K562 (cell line): ENCODE measurements around the gene MDK. TPM values are rescaled to one million over a fixed set of nuclear protein-coding genes. Genes with fewer than 3 reads are reported as not detected.

Source experiments
- ATF1 ChIP-seq, 2 experiments: fragments of 450-650 bp in 1 of 2; IDR thresholded peaks; 2 replicates each; pipeline ENCODE4 v1.6.1; 2016; ENCODE audit warnings: missing compliant biosample characterization in 1 of 2, missing genetic modification characterization in 1 of 2
- BMI1 ChIP-seq: fragments of 150-350 bp; IDR thresholded peaks from 2 replicates; pipeline ENCODE4 v1.6.1; 2014; ENCODE audit warnings: low read length
- CEBPG ChIP-seq, 3 experiments: fragments of 200-800 bp in 1 of 3; sonication (Bioruptor generic) in 1 of 3; sonication (generic) in 1 of 3; formaldehyde crosslinking in 1 of 3; IDR thresholded peaks in 2 of 3; conservative IDR thresholded peaks in 1 of 3; 2 replicates each; pipeline versions ENCODE4 v1.6.1 to v1.8.0; 2016 to 2022; ENCODE audit warnings: missing compliant biosample characterization in 2 of 3, missing genetic modification characterization in 2 of 3, mild to moderate bottlenecking in 1 of 3, missing genetic modification reagents in 1 of 3
- CREM ChIP-seq: IDR thresholded peaks from 2 replicates; pipeline ENCODE4 v1.6.1; 2014; ENCODE audit warnings: antibody characterized with exemption, low read depth
- CXXC5 ChIP-seq: fragments of 250-450 bp; sonication (Bioruptor Pico); IDR thresholded peaks from 2 replicates; pipeline ENCODE4 v1.8.0; 2022; ENCODE audit warnings: inconsistent platforms, mild to moderate bottlenecking, moderate library complexity
- E2F3 ChIP-seq: fragments of 250-450 bp; sonication (Bioruptor Pico); IDR thresholded peaks from 2 replicates; pipeline ENCODE4 v1.4.0; 2020; ENCODE audit warnings: mild to moderate bottlenecking
- HNRNPK ChIP-seq: fragments of 200-400 bp; formaldehyde crosslinking; IDR thresholded peaks from one replicate; pipeline ENCODE4 v1.6.1; 2018; ENCODE audit warnings: mild to moderate bottlenecking, low read depth, low read length; ENCODE audit not compliant: poor library complexity, severe bottlenecking
- IFI16 ChIP-seq: fragments of 250-450 bp; sonication (Bioruptor Pico); IDR thresholded peaks from 2 replicates; pipeline ENCODE4 v2.1.2; 2022; ENCODE audit warnings: mild to moderate bottlenecking, inconsistent platforms
- MTA3 ChIP-seq: fragments of 450-650 bp; formaldehyde crosslinking; IDR thresholded peaks from 2 replicates; pipeline ENCODE4 v1.6.1; 2017; ENCODE audit warnings: mild to moderate bottlenecking, borderline replicate concordance
- MXI1 ChIP-seq: IDR thresholded peaks from 2 replicates; pipeline ENCODE4 v1.6.1; 2011; ENCODE audit warnings: low read depth, mild to moderate bottlenecking, improper control_type of control experiment, low read length
- NBN ChIP-seq: fragments of 450-650 bp; IDR thresholded peaks from 2 replicates; pipeline ENCODE4 v1.6.1; 2016; ENCODE audit warnings: low read depth, mild to moderate bottlenecking
- NFATC3 ChIP-seq: fragments of 450-650 bp; IDR thresholded peaks from 2 replicates; pipeline ENCODE4 v1.6.1; 2017; ENCODE audit warnings: mild to moderate bottlenecking
- NFYB ChIP-seq: IDR thresholded peaks from 2 replicates; pipeline ENCODE4 v1.6.1; 2011; ENCODE audit warnings: mild to moderate bottlenecking, moderate library complexity; ENCODE audit not compliant: insufficient read length; ENCODE audit errors: extremely low read depth
- PHF21A ChIP-seq: fragments of 450-650 bp; IDR thresholded peaks from 2 replicates; pipeline ENCODE4 v1.6.1; 2017; ENCODE audit warnings: low read depth, borderline replicate concordance
- POLR2G ChIP-seq: fragments of 200-400 bp; formaldehyde crosslinking; IDR thresholded peaks from 2 replicates; pipeline ENCODE4 v1.6.1; 2017; ENCODE audit warnings: low read depth, mild to moderate bottlenecking, antibody characterized with exemption, low read length, moderate library complexity
- POLR2H ChIP-seq: IDR thresholded peaks from 2 replicates; pipeline ENCODE4 v1.6.1; 2016; ENCODE audit warnings: missing genetic modification characterization, low read depth, mild to moderate bottlenecking, control low read depth, missing compliant biosample characterization, moderate library complexity
- RB1 ChIP-seq: fragments of 450-650 bp; IDR thresholded peaks from 2 replicates; pipeline ENCODE4 v1.6.1; 2017; ENCODE audit warnings: low read depth, mild to moderate bottlenecking
- SIN3B ChIP-seq: fragments of 450-650 bp; IDR thresholded peaks from 2 replicates; pipeline ENCODE4 v1.6.1; 2017; ENCODE audit warnings: low read depth, mild to moderate bottlenecking, moderate library complexity
- ZBTB7A ChIP-seq: IDR thresholded peaks from 2 replicates; pipeline ENCODE4 v1.6.1; 2011; ENCODE audit warnings: low read depth, mild to moderate bottlenecking, low read length, moderate library complexity, borderline replicate concordance; ENCODE audit not compliant: control insufficient read depth
- ZNF263 ChIP-seq: sonication (generic); formaldehyde crosslinking; IDR thresholded peaks from 2 replicates; pipeline ENCODE4 v1.8.0; 2022; ENCODE audit warnings: mild to moderate bottlenecking, missing genetic modification reagents, borderline replicate concordance
- ZNF79 ChIP-seq: fragments of 250-450 bp; sonication (Bioruptor Pico); IDR thresholded peaks from 2 replicates; pipeline ENCODE4 v1.4.0; 2020; ENCODE audit warnings: low read depth, mild to moderate bottlenecking, moderate library complexity
- polyA plus RNA-seq, 8 experiments: library from polyadenylated mRNA; depleted of rRNA in 4 of 8; stranded (reverse) in 5 of 8; unstranded in 3 of 8; fragments of >200 nt; fragmentation: Nextera tagmentation in 2 of 8; fragmentation: Illumina TruSeq in 1 of 8; extraction: Ambion mirVana in 2 of 8; extraction: Trizol in 1 of 8; gene quantifications; 2 replicates each; pipeline versions ENCODE4 v1.2.1 to v1.2.3, GENCODE V29; 2011 to 2014; ENCODE audit warnings: inconsistent platforms in 1 of 8, missing spikeins in 1 of 8
- total RNA-seq, 7 experiments: library from RNA; depleted of rRNA in 6 of 7; stranded (reverse); fragments of >200 nt in 6 of 7; fragmentation: Illumina TruSeq in 2 of 7; extraction: Trizol in 2 of 7; gene quantifications; 2 replicates each; pipeline versions ENCODE4 v1.2.1 to v1.2.3, GENCODE V29; 2011 to 2021; ENCODE audit warnings: low replicate concordance in 1 of 7
- TF ChIP-seq, protein P1 (sequence below), 2 experiments: fragments of 450-650 bp in 1 of 2; IDR thresholded peaks; 2 replicates each; pipeline ENCODE4 v1.6.1; 2011 to 2017; ENCODE audit warnings: low read depth in 2 of 2, antibody characterized with exemption in 1 of 2, borderline replicate concordance in 1 of 2, low read length in 1 of 2, mild to moderate bottlenecking in 1 of 2, mixed read lengths in 1 of 2; ENCODE audit not compliant: control insufficient read depth in 1 of 2
- TF ChIP-seq, protein P2 (sequence below), 3 experiments: IDR thresholded peaks in 2 of 3; conservative IDR thresholded peaks in 1 of 3; 2 replicates each; pipeline ENCODE4 v1.5.1; 2011 to 2012; ENCODE audit warnings: low read length in 3 of 3, mild to moderate bottlenecking in 3 of 3, control low read depth in 2 of 3, improper control_type of control experiment in 1 of 3, inconsistent platforms in 1 of 3, low read depth in 1 of 3, mixed read lengths in 1 of 3, moderate library complexity in 1 of 3; ENCODE audit not compliant: insufficient read depth in 2 of 3

Gene MDK
- total and polyA plus RNA-seq, 9 of the 15 experiments (the other 6 are each of a cell fraction or from before 2014, with no cell fraction given), result 20.7 to 700 (median 350) TPM

DNA sequence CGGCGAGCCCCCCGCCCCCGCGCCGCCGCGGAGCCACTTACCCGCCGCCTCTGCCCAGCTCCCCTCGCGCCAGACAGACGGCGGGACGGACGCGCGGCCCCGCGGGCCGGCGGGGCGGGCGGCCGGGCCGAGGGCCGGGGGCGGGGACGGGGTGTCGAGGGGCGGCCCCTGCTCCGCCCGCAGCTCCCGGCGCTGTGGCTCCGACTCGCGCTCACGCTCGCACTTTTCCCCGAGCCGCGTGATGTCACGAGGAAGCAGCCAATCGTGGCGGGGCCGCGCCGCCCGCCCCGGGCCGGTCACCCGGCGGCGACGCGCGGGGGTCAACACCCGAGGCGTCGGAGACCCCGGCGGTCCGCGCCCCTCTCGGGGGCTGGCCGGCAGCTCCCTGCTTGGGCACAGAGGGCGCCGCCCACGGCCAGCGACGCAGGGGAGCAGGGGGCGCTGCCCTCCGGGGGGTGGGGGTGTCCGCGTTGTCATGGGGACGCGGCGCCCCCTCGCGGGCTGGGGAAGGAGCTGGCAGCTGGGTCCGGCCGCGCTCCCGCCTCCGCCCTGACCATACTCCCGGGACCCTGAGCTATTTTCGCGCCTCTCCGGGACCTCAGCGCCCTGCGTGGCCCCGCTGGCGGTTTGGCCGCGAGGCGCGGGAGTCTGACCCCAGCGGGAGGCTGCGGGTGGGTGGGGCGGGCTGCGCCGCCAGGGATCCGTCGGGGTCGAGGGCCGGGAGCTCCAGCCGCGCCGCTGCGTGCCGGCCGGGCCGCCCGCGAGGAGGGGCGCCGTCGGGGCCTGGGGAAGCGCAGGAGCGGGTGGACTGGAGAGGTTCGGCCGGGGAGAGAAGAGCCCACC is 10.3 kb downstream of the MDK start, which contains the start of gene CHRM4 (continued):
- peak; percentile 46; the same call in 1 of the 2 replicates for TF ChIP-seq MTA3
- TF ChIP-seq RB1, result peak; percentile 79
- TF ChIP-seq ZNF263, result peak; percentile 2; the same call in 1 of the 2 replicates
- TF ChIP-seq NFATC3, result no peak
- peak; percentile 69; the same call in 1 of the 2 replicates for TF ChIP-seq BMI1
- TF ChIP-seq IFI16, result no peak
- TF ChIP-seq CEBPG (CRISPR knock-in tag; IDR thresholded peaks at IDR 0.05), result no peak
- TF ChIP-seq CEBPG (tag; conservative IDR thresholded peaks at IDR 0.05 in 1 of 2, IDR thresholded peaks at IDR 0.05 in 1 of 2), result no peak
- peak; percentile 61 for TF ChIP-seq SIN3B
- TF ChIP-seq E2F3 (CRISPR knock-in tag), result no peak
- TF ChIP-seq HNRNPK, result no peak
- TF ChIP-seq PHF21A, result no peak
- TF ChIP-seq CXXC5 (CRISPR knock-in tag), result peak; percentile 82
- TF ChIP-seq MXI1, result peak; percentile 67
- TF ChIP-seq, protein P1, sequence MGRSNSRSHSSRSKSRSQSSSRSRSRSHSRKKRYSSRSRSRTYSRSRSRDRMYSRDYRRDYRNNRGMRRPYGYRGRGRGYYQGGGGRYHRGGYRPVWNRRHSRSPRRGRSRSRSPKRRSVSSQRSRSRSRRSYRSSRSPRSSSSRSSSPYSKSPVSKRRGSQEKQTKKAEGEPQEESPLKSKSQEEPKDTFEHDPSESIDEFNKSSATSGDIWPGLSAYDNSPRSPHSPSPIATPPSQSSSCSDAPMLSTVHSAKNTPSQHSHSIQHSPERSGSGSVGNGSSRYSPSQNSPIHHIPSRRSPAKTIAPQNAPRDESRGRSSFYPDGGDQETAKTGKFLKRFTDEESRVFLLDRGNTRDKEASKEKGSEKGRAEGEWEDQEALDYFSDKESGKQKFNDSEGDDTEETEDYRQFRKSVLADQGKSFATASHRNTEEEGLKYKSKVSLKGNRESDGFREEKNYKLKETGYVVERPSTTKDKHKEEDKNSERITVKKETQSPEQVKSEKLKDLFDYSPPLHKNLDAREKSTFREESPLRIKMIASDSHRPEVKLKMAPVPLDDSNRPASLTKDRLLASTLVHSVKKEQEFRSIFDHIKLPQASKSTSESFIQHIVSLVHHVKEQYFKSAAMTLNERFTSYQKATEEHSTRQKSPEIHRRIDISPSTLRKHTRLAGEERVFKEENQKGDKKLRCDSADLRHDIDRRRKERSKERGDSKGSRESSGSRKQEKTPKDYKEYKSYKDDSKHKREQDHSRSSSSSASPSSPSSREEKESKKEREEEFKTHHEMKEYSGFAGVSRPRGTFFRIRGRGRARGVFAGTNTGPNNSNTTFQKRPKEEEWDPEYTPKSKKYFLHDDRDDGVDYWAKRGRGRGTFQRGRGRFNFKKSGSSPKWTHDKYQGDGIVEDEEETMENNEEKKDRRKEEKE (IDR thresholded peaks at IDR 0.05; ENCODE audit: borderline replicate concordance in 1 of 2, control insufficient read depth in 1 of 2, low read depth in 2 of 2, low read length in 1 of 2), result no peak
- TF ChIP-seq, protein P2, sequence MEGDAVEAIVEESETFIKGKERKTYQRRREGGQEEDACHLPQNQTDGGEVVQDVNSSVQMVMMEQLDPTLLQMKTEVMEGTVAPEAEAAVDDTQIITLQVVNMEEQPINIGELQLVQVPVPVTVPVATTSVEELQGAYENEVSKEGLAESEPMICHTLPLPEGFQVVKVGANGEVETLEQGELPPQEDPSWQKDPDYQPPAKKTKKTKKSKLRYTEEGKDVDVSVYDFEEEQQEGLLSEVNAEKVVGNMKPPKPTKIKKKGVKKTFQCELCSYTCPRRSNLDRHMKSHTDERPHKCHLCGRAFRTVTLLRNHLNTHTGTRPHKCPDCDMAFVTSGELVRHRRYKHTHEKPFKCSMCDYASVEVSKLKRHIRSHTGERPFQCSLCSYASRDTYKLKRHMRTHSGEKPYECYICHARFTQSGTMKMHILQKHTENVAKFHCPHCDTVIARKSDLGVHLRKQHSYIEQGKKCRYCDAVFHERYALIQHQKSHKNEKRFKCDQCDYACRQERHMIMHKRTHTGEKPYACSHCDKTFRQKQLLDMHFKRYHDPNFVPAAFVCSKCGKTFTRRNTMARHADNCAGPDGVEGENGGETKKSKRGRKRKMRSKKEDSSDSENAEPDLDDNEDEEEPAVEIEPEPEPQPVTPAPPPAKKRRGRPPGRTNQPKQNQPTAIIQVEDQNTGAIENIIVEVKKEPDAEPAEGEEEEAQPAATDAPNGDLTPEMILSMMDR (IDR thresholded peaks at IDR 0.05 in 2 of 3, conservative IDR thresholded peaks at IDR 0.05 in 1 of 3; ENCODE audit: insufficient read depth in 2 of 3, low read depth in 1 of 3, low read length in 3 of 3), result peak; percentile 49 to 73 (median 62)
- no peak for TF ChIP-seq NBN
- peak; percentile 92 for TF ChIP-seq ZBTB7A
- peak; percentile 34 for TF ChIP-seq NFYB
- no peak for TF ChIP-seq ATF1 (CRISPR knock-in tag; IDR thresholded peaks at IDR 0.05)
- peak; percentile 66; the same call in 1 of the 2 replicates for TF ChIP-seq ATF1 (tag; IDR thresholded peaks at IDR 0.05)
- TF ChIP-seq CREM, result peak; percentile 33
- TF ChIP-seq POLR2G, result peak; percentile 69
- no peak for TF ChIP-seq POLR2H (tag)
- no peak for TF ChIP-seq ZNF79 (CRISPR knock-in tag)
